ENCODE measurements around the gene NUDT14.
A peak's percentile ranks its signal among the peaks of the same experiment; 100 is the strongest.

NUDT14 gene

GRCh38 chr14:105179191-105179590 is 1.9 kb downstream of the NUDT14 start:
- Histone ChIP-seq H4K8ac (ENCODE audit: low read length) (no peak overlapping the region), H4K91ac (ENCODE audit: low read length) (no peak overlapping the region), H3K4me2 (ENCODE audit: low read length, poor library complexity, severe bottlenecking) (no peak overlapping the region), H3K4ac (ENCODE audit: low read depth in 1 of 2, low read length in 2 of 2) (no peak overlapping the region), H2BK12ac (ENCODE audit: low read length in 2 of 2) (no peak overlapping the region), H3K27me3 (ENCODE audit: control insufficient read depth in 1 of 2, insufficient read depth in 1 of 2, low read length in 2 of 2) (peaks cover 14 to 37% of the 10 kb centered on the region in 2 experiments), H3K23ac (ENCODE audit: low read length in 2 of 2) (no peak overlapping the region), H3K4me3 (ENCODE audit: insufficient read depth in 1 of 2, low read depth in 1 of 2, low read length in 2 of 2) (no peak overlapping the region), H3K18ac (ENCODE audit: low read depth in 1 of 2, low read length in 2 of 2) (no peak overlapping the region), H3K36me3 (ENCODE audit: control insufficient read depth in 1 of 2, insufficient read depth in 2 of 2, low read depth in 1 of 2, low read length in 2 of 2) (peaks cover 0 to 8% of the 10 kb centered on the region in 2 experiments), H3K9me3 (ENCODE audit: control insufficient read depth, low read length) (no peaks in the 10 kb centered on the region), H2BK5ac (ENCODE audit: low read depth, low read length, poor library complexity, severe bottlenecking) (no peak overlapping the region), H2AFZ (ENCODE audit: low read depth, low read length) (no peak overlapping the region), H2AK5ac (ENCODE audit: low read length, severe bottlenecking) (no peak overlapping the region), H3K27ac (ENCODE audit: low read length, poor library complexity, severe bottlenecking) (no peak overlapping the region), H3K14ac (ENCODE audit: low read length in 2 of 2) (no peak overlapping the region), H2BK120ac (ENCODE audit: low read depth, low read length) (no peak overlapping the region), H3K79me1 (replicated peaks; ENCODE audit: low read length, poor library complexity, severe bottlenecking) (no peaks in the 10 kb centered on the region), H2BK15ac (ENCODE audit: low read depth, poor library complexity, severe bottlenecking) (no peak overlapping the region), H3K9ac (ENCODE audit: low read length) (no peak overlapping the region), H3K4me1 (ENCODE audit: control insufficient read depth, insufficient read depth, low read depth, low read length) (peaks cover 25% of the 10 kb centered on the region)
- DNase-seq, result no peak
- 91% methylated on average over 13 of the region's 13 CpGs for WGBS

- WGBS, result 96% methylated on average over 8 of the region's 11 CpGs
- Histone ChIP-seq H3K36me3 (ENCODE audit: control insufficient read depth in 1 of 2, insufficient read depth in 2 of 2, low read depth in 1 of 2, low read length in 2 of 2) (peaks cover 0 to 8% of the 10 kb centered on the region in 2 experiments), H3K4me3 (ENCODE audit: insufficient read depth in 1 of 2, low read depth in 1 of 2, low read length in 2 of 2) (no peak overlapping the region), H2BK12ac (ENCODE audit: low read length in 2 of 2) (no peak overlapping the region), H3K4me1 (ENCODE audit: control insufficient read depth, insufficient read depth, low read depth, low read length) (peaks cover 25% of the 10 kb centered on the region), H4K91ac (ENCODE audit: low read length) (no peak overlapping the region), H3K9ac (ENCODE audit: low read length) (no peak overlapping the region), H4K8ac (ENCODE audit: low read length) (no peak overlapping the region), H2AFZ (ENCODE audit: low read depth, low read length) (no peak overlapping the region), H3K14ac (ENCODE audit: low read length in 2 of 2) (no peak overlapping the region), H2BK5ac (ENCODE audit: low read depth, low read length, poor library complexity, severe bottlenecking) (no peak overlapping the region), H3K4ac (ENCODE audit: low read depth in 1 of 2, low read length in 2 of 2) (no peak overlapping the region), H2BK15ac (ENCODE audit: low read depth, poor library complexity, severe bottlenecking) (no peak overlapping the region), H2BK120ac (ENCODE audit: low read depth, low read length) (no peak overlapping the region), H3K18ac (ENCODE audit: low read depth in 1 of 2, low read length in 2 of 2) (no peak overlapping the region), H3K9me3 (ENCODE audit: control insufficient read depth, low read length) (no peaks in the 10 kb centered on the region), H3K79me1 (replicated peaks; ENCODE audit: low read length, poor library complexity, severe bottlenecking) (no peaks in the 10 kb centered on the region), H3K23ac (ENCODE audit: low read length in 2 of 2) (no peak overlapping the region), H3K27ac (ENCODE audit: low read length, poor library complexity, severe bottlenecking) (no peak overlapping the region), H3K27me3 (ENCODE audit: control insufficient read depth in 1 of 2, insufficient read depth in 1 of 2, low read length in 2 of 2) (peaks cover 12 to 34% of the 10 kb centered on the region in 2 experiments), H2AK5ac (ENCODE audit: low read length, severe bottlenecking) (no peak overlapping the region), H3K4me2 (ENCODE audit: low read length, poor library complexity, severe bottlenecking) (no peak overlapping the region)
- no peak for DNase-seq
These were observed 2.3 kb downstream of the NUDT14 start for GRCh38 chr14:105178868-105179140.

- Histone ChIP-seq H3K23ac (ENCODE audit: low read length in 2 of 2) (no peak overlapping the region), H3K27ac (ENCODE audit: low read length, poor library complexity, severe bottlenecking) (no peak overlapping the region), H2BK120ac (ENCODE audit: low read depth, low read length) (no peak overlapping the region), H2AK5ac (ENCODE audit: low read length, severe bottlenecking) (no peak overlapping the region), H3K36me3 (ENCODE audit: control insufficient read depth in 1 of 2, insufficient read depth in 2 of 2, low read depth in 1 of 2, low read length in 2 of 2) (peaks cover 0 to 8% of the 10 kb centered on the region in 2 experiments), H3K4me1 (ENCODE audit: control insufficient read depth, insufficient read depth, low read depth, low read length) (peaks cover 25% of the 10 kb centered on the region), H3K18ac (ENCODE audit: low read depth in 1 of 2, low read length in 2 of 2) (no peak overlapping the region), H3K9ac (ENCODE audit: low read length) (no peak overlapping the region), H3K27me3 (ENCODE audit: control insufficient read depth in 1 of 2, insufficient read depth in 1 of 2, low read length in 2 of 2) (peaks cover 12 to 30% of the 10 kb centered on the region in 2 experiments), H2AFZ (ENCODE audit: low read depth, low read length) (no peak overlapping the region), H3K14ac (ENCODE audit: low read length in 2 of 2) (no peak overlapping the region), H3K9me3 (ENCODE audit: control insufficient read depth, low read length) (no peaks in the 10 kb centered on the region), H3K79me1 (replicated peaks; ENCODE audit: low read length, poor library complexity, severe bottlenecking) (no peaks in the 10 kb centered on the region), H2BK5ac (ENCODE audit: low read depth, low read length, poor library complexity, severe bottlenecking) (no peak overlapping the region), H3K4me2 (ENCODE audit: low read length, poor library complexity, severe bottlenecking) (no peak overlapping the region), H2BK12ac (ENCODE audit: low read length in 2 of 2) (no peak overlapping the region), H4K8ac (ENCODE audit: low read length) (no peak overlapping the region), H3K4me3 (ENCODE audit: insufficient read depth in 1 of 2, low read depth in 1 of 2, low read length in 2 of 2) (peak overlapping the region in 1 of 2 experiments; percentile 10), H2BK15ac (ENCODE audit: low read depth, poor library complexity, severe bottlenecking) (no peak overlapping the region), H3K4ac (ENCODE audit: low read depth in 1 of 2, low read length in 2 of 2) (no peak overlapping the region), H4K91ac (ENCODE audit: low read length) (no peak overlapping the region)
- WGBS, result 80% methylated on average over 16 of the region's 19 CpGs
- DNase-seq, result no peak
These were observed 2.8 kb downstream of the NUDT14 start for GRCh38 chr14:105178069-105178867.

- H3K4ac ChIP-seq (ENCODE audit: low read depth in 1 of 2, low read length in 2 of 2), result no peak overlapping the region
- H3K36me3 ChIP-seq (ENCODE audit: control insufficient read depth in 1 of 2, insufficient read depth in 2 of 2, low read depth in 1 of 2, low read length in 2 of 2), result peaks cover 0 to 8% of the 10 kb centered on the region in 2 experiments
- no peak overlapping the region for H2AK5ac ChIP-seq (ENCODE audit: low read length, severe bottlenecking)
- no peak overlapping the region for H4K91ac ChIP-seq (ENCODE audit: low read length)
- no peak overlapping the region for H4K8ac ChIP-seq (ENCODE audit: low read length)
- no peak overlapping the region for H3K9ac ChIP-seq (ENCODE audit: low read length)
- no peaks in the 10 kb centered on the region for H3K79me1 ChIP-seq (replicated peaks; ENCODE audit: low read length, poor library complexity, severe bottlenecking)
- peaks cover 25% of the 10 kb centered on the region for H3K4me1 ChIP-seq (ENCODE audit: control insufficient read depth, insufficient read depth, low read depth, low read length)
- peak overlapping the region in 1 of 2 experiments; percentile 41 for H3K23ac ChIP-seq (ENCODE audit: low read length in 2 of 2)
- no peak overlapping the region for H3K4me3 ChIP-seq (ENCODE audit: insufficient read depth in 1 of 2, low read depth in 1 of 2, low read length in 2 of 2)
- no peak overlapping the region for H2BK5ac ChIP-seq (ENCODE audit: low read depth, low read length, poor library complexity, severe bottlenecking)
- no peak overlapping the region for H2BK120ac ChIP-seq (ENCODE audit: low read depth, low read length)
- no peak overlapping the region for H3K18ac ChIP-seq (ENCODE audit: low read depth in 1 of 2, low read length in 2 of 2)
- no peaks in the 10 kb centered on the region for H3K9me3 ChIP-seq (ENCODE audit: control insufficient read depth, low read length)
- no peak overlapping the region for H2BK15ac ChIP-seq (ENCODE audit: low read depth, poor library complexity, severe bottlenecking)
- no peak overlapping the region for H3K27ac ChIP-seq (ENCODE audit: low read length, poor library complexity, severe bottlenecking)
- peak overlapping the region in 1 of 2 experiments; percentile 67 for H3K14ac ChIP-seq (ENCODE audit: low read length in 2 of 2)
- H3K27me3 ChIP-seq (ENCODE audit: control insufficient read depth in 1 of 2, insufficient read depth in 1 of 2, low read length in 2 of 2), result peaks cover 10 to 25% of the 10 kb centered on the region in 2 experiments
- no peak overlapping the region for H2BK12ac ChIP-seq (ENCODE audit: low read length in 2 of 2)
- DNase-seq, result no peak
- no peak overlapping the region for H2AFZ ChIP-seq (ENCODE audit: low read depth, low read length)
- no peak overlapping the region for H3K4me2 ChIP-seq (ENCODE audit: low read length, poor library complexity, severe bottlenecking)
- WGBS, result 79% methylated on average over 11 of the region's 11 CpGs
These were observed 4.0 kb downstream of the NUDT14 start for GRCh38 chr14:105177082-105177481.
